ENCODE results near the gene GNAL. TPM values are rescaled to one million over a fixed set of nuclear protein-coding genes. Genes with fewer than 3 reads are reported as not detected.
"Not testable (repeated sequence)": the region's sequence is repeated elsewhere in the genome, so short reads cannot be mapped to it uniquely, and the experiment has no call there.

The GNAL gene
- total RNA-seq, 2 donors from 2014 or later = 2.7 to 4.4 TPM

DNA sequence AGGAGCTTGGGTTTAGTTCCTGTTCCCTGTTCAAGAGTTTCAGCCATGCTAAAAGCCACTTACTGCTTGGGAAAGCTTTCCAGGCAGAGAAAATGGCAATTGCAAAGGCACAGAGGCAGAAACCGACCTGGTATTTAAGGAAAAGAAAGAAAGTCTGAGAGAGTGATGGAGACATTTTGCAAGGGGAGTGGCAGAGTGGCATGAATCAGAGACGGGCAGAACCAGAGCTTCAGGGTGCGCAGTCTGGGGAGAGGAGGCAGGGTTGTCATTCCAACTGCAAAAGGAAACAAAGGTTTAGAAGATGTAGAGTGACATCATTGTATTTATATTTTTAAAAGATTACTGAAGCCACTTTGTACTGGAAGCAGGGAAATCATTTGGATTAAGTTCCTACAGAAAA lies 14.9 kb upstream of the GNAL start:
- TF ChIP-seq, protein P1, sequence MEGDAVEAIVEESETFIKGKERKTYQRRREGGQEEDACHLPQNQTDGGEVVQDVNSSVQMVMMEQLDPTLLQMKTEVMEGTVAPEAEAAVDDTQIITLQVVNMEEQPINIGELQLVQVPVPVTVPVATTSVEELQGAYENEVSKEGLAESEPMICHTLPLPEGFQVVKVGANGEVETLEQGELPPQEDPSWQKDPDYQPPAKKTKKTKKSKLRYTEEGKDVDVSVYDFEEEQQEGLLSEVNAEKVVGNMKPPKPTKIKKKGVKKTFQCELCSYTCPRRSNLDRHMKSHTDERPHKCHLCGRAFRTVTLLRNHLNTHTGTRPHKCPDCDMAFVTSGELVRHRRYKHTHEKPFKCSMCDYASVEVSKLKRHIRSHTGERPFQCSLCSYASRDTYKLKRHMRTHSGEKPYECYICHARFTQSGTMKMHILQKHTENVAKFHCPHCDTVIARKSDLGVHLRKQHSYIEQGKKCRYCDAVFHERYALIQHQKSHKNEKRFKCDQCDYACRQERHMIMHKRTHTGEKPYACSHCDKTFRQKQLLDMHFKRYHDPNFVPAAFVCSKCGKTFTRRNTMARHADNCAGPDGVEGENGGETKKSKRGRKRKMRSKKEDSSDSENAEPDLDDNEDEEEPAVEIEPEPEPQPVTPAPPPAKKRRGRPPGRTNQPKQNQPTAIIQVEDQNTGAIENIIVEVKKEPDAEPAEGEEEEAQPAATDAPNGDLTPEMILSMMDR (IDR thresholded peaks at IDR 0.05) = no peak
- Histone ChIP-seq H3K4me3 (no peak overlapping the region), H3K9me3 (no peaks in the 10 kb centered on the region), H3K4me1 (no peaks in the 10 kb centered on the region), H3K27ac (no peak overlapping the region), H3K27me3 (no peaks in the 10 kb centered on the region), H3K36me3 (no peaks in the 10 kb centered on the region)
- DNase-seq (ENCODE audit: low spot score) = no peak

- no peaks in the 10 kb centered on the region for H3K9me3 ChIP-seq
- no peaks in the 10 kb centered on the region for H3K4me1 ChIP-seq
- no peak overlapping the region for H3K27ac ChIP-seq
- no peak overlapping the region for H3K4me3 ChIP-seq
- TF ChIP-seq, protein P1 (IDR thresholded peaks at IDR 0.05) = no peak
- no peak for DNase-seq (ENCODE audit: low spot score)
- no peaks in the 10 kb centered on the region for H3K36me3 ChIP-seq
- no peaks in the 10 kb centered on the region for H3K27me3 ChIP-seq
These were observed 12.7 kb upstream of the GNAL start for GRCh38 chr18:11676386-11676785.

DNA sequence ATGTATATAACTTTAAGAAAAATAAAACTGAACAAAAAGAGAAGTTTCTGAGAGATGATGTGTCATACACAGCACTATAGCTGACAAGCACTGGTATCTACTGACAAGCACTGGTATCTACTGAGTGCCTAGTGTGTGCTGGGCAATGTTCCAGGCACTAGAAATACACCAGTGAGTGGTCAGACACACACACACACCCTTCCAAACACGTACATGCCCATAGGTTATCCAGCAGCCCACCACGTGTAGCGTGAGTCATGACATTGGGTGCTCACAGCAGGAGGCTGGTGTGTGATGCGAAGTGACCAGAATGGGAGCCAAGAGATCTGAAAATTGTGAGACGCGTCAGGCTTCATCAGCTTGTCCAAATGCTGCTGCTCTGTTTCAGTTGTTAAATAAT lies 12.2 kb upstream of the GNAL start:
- no peak overlapping the region for H3K27ac ChIP-seq
- no peaks in the 10 kb centered on the region for H3K27me3 ChIP-seq
- TF ChIP-seq, protein P1 (IDR thresholded peaks at IDR 0.05) = no peak
- H3K9me3 ChIP-seq = no peaks in the 10 kb centered on the region
- no peak overlapping the region for H3K4me3 ChIP-seq
- H3K36me3 ChIP-seq = no peaks in the 10 kb centered on the region
- DNase-seq (ENCODE audit: low spot score) = no peak
- no peaks in the 10 kb centered on the region for H3K4me1 ChIP-seq

- Histone ChIP-seq H3K9me3 (no peaks in the 10 kb centered on the region), H3K27ac (no peak overlapping the region), H3K4me3 (no peak overlapping the region), H3K4me1 (no peaks in the 10 kb centered on the region), H3K27me3 (no peaks in the 10 kb centered on the region), H3K36me3 (no peaks in the 10 kb centered on the region)
- TF ChIP-seq, protein P1 (IDR thresholded peaks at IDR 0.05) = no peak
- no peak for DNase-seq (ENCODE audit: low spot score)
These were observed 10.9 kb upstream of the GNAL start for GRCh38 chr18:11678211-11678610.

- Histone ChIP-seq H3K4me3 (peak overlapping the region; percentile 48 to 60), H3K4me1 (peaks cover 0 to 6% of the 10 kb centered on the region in 2 donors), H3K9me3 (no peaks in the 10 kb centered on the region), H3K27ac (peak overlapping the region; percentile 33 to 63), H3K27me3 (no peaks in the 10 kb centered on the region), H3K36me3 (no peaks in the 10 kb centered on the region)
- TF ChIP-seq, protein P1 (IDR thresholded peaks at IDR 0.05) = no peak
- no peak for DNase-seq (ENCODE audit: low spot score)
These were observed 853 bp downstream of the GNAL start for GRCh38 chr18:11689669-11690565.

DNA sequence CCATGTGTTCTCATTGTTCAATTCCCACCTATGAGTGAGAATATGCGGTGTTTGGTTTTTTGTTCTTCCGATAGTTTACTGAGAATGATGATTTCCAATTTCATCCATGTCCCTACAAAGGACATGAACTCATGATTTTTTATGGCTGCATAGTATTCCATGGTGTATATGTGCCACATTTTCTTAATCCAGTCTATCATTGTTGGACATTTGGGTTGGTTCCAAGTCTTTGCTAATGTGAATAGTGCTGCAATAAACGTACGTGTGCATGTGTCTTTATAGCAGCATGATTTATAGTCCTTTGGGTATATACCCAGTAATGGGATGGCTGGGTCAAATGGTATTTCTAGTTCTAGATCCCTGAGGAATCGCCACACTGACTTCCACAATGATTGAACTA lies 1.6 kb downstream of the GNAL start:
- DNase-seq (ENCODE audit: low spot score); H3K4me1 ChIP-seq; H3K36me3 ChIP-seq; H3K9me3 ChIP-seq; H3K27ac ChIP-seq; H3K4me3 ChIP-seq; H3K27me3 ChIP-seq: not testable (repeated sequence)

All from right atrium auricular region (tissue), 2 donors.